OCI-LY7 (cell line): ENCODE measurements around the gene VIPAS39.

Experiments
- CTCF ChIP-seq: fragments of 200-600 bp; sonication (generic); conservative IDR thresholded peaks from 2 replicates; pipeline ENCODE4 v1.5.1; 2014; ENCODE audit warnings: mild to moderate bottlenecking, antibody characterized with exemption, low read length, moderate library complexity, mixed read lengths
- EZH2phosphoT487 ChIP-seq: fragments of 200-600 bp; sonication (generic); IDR thresholded peaks from 2 replicates; pipeline ENCODE4 v1.6.1; 2018; ENCODE audit warnings: low read depth, borderline replicate concordance, mild to moderate bottlenecking, mixed run types, antibody characterized with exemption, low read length, moderate library complexity, mixed read lengths

GRCh38 chr14:77455966-77456640, 1.3 kb downstream of the VIPAS39 start:
- TF ChIP-seq CTCF, result no peak
- no peak for TF ChIP-seq EZH2phosphoT487
